HL-60 (cell line): ENCODE results near the gene PTPRM.

Source experiments
- POLR2AphosphoS5 ChIP-seq: IDR thresholded peaks from 2 replicates; pipeline ENCODE4 v1.6.1; 2012; ENCODE audit warnings: low read depth
- TF ChIP-seq, protein P1 (sequence below): IDR thresholded peaks from one replicate; pipeline ENCODE4 v1.5.1; 2011; ENCODE audit warnings: low read length, control low read depth, inconsistent platforms; ENCODE audit not compliant: insufficient read depth

DNA sequence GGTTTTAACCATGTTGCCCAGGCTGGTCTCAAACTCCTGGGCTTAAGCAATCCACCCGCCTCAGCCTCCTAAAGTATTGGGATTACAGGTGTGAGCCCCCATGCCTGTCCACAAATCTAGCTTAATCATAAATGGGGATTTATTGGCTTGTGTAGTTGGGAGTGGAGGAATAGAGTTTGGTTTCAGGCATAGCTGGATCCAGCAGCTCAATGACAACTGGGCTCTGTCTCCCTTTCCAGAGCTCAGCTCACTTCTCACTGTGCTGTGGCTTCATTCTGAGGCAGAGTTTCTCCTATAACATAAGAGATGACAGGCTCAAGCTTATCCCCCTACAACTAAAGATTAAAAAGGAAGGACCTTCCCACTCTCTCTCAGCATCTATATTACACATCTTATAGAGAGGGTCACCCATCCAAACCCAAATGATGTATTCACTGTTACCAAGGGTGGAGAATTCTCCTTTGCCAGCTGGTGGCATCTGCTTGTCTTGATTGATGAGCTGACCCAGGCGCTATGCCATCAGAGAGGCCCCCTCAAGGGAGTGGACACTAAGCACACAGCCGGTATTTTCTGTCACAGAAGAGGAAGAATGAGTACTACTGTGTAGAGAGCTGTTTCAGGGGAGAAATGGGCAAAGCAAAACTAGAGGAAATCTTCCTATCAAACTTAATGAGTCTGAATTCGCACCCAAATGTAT, 280.4 kb downstream of the PTPRM start:
- TF ChIP-seq, protein P1, sequence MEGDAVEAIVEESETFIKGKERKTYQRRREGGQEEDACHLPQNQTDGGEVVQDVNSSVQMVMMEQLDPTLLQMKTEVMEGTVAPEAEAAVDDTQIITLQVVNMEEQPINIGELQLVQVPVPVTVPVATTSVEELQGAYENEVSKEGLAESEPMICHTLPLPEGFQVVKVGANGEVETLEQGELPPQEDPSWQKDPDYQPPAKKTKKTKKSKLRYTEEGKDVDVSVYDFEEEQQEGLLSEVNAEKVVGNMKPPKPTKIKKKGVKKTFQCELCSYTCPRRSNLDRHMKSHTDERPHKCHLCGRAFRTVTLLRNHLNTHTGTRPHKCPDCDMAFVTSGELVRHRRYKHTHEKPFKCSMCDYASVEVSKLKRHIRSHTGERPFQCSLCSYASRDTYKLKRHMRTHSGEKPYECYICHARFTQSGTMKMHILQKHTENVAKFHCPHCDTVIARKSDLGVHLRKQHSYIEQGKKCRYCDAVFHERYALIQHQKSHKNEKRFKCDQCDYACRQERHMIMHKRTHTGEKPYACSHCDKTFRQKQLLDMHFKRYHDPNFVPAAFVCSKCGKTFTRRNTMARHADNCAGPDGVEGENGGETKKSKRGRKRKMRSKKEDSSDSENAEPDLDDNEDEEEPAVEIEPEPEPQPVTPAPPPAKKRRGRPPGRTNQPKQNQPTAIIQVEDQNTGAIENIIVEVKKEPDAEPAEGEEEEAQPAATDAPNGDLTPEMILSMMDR: no peak
- no peak for TF ChIP-seq POLR2AphosphoS5
